ENCODE results near the gene PMF1.
"Not testable (repeated sequence)": the region's sequence is repeated elsewhere in the genome, so short reads cannot be mapped to it uniquely, and the experiment has no call there.

PMF1 gene

GRCh38 chr1:156198831-156199349 is 13.9 kb upstream of the PMF1 start:
- DNase-seq = no peak

GRCh38 chr1:156200044-156200443 is 12.8 kb upstream of the PMF1 start:
- DNase-seq = no peak

- DNase-seq = no peak
Observed at GRCh38 chr1:156203331-156203730, 9.5 kb upstream of the PMF1 start.

- no peak for DNase-seq
Observed at GRCh38 chr1:156204686-156205085, 8.1 kb upstream of the PMF1 start.

- DNase-seq = no peak
Observed at GRCh38 chr1:156211243-156211642, 1.6 kb upstream of the PMF1 start.

GRCh38 chr1:156212130-156212529 is 677 bp upstream of the PMF1 start:
- DNase-seq = no peak

GRCh38 chr1:156213644-156213966 is 798 bp downstream of the PMF1 start:
- no peak for DNase-seq

- no peak for DNase-seq
Observed at GRCh38 chr1:156214024-156214748, 1.4 kb downstream of the PMF1 start.

GRCh38 chr1:156216361-156217086 is 3.7 kb downstream of the PMF1 start:
- DNase-seq = not testable (repeated sequence)

GRCh38 chr1:156217871-156218270 is 5.1 kb downstream of the PMF1 start:
- no peak for DNase-seq

- DNase-seq = no peak
Observed at GRCh38 chr1:156220226-156220625, 7.4 kb downstream of the PMF1 start.

GRCh38 chr1:156221986-156222692 is 9.3 kb downstream of the PMF1 start:
- no peak for DNase-seq

- DNase-seq = no peak
Observed at GRCh38 chr1:156225677-156226014, 12.8 kb downstream of the PMF1 start.

- no peak for DNase-seq
Observed at GRCh38 chr1:156226116-156226538, 13.3 kb downstream of the PMF1 start.

- DNase-seq = no peak
Observed at GRCh38 chr1:156226782-156227181, 14.0 kb downstream of the PMF1 start.

- no peak for DNase-seq
Observed at GRCh38 chr1:156228501-156228900, 15.7 kb downstream of the PMF1 start.

GRCh38 chr1:156229809-156230472 is 17.1 kb downstream of the PMF1 start:
- no peak for DNase-seq

- DNase-seq = no peak
Observed at GRCh38 chr1:156230473-156230837, 17.6 kb downstream of the PMF1 start.

- no peak for DNase-seq
Observed at GRCh38 chr1:156232201-156232894, 19.5 kb downstream of the PMF1 start.

- no peak for DNase-seq
Observed at GRCh38 chr1:156233426-156234127, 20.8 kb downstream of the PMF1 start.

GRCh38 chr1:156236164-156236563 is 23.4 kb downstream of the PMF1 start:
- no peak for DNase-seq

- DNase-seq = no peak
Observed at GRCh38 chr1:156238248-156238647, 25.4 kb downstream of the PMF1 start.
